Measurements from ENCODE around the gene E2F6.

GRCh38 chr2:11467749-11468148, 1.8 kb upstream of the E2F6 start:
- no peak for TF ChIP-seq CTCF (conservative IDR thresholded peaks at IDR 0.05; ENCODE audit: low read depth, low read length)
- no peak for TF ChIP-seq EZH2 (IDR thresholded peaks at IDR 0.05; ENCODE audit: borderline replicate concordance, low read depth, low read length, poor library complexity, severe bottlenecking)

Data from A673 (cell line).